BJ (cell line): Measurements from ENCODE around the gene GARIN1A. TPM values are rescaled to one million over a fixed set of nuclear protein-coding genes. Genes with fewer than 3 reads are reported as not detected.

Experiments
- CTCF ChIA-PET: fragments of 350-600 bp; formaldehyde crosslinking; extraction: SDS; loops from one replicate; lab custom pipeline; 2021; ENCODE audit warnings: antibody characterized with exemption, inconsistent platforms; lab: Yijun Ruan, JAX
- POLR2A ChIA-PET: fragments of 300-600 bp; sonication (Branson Sonifier 250); formaldehyde crosslinking; extraction: SDS; loops from one replicate; lab custom pipeline; 2021; ENCODE audit warnings: antibody characterized with exemption; lab: Charles Lee
- DNase-seq: peaks from one replicate; pipeline ENCODE4 v3.0.0-alpha.2; 2011; ENCODE audit warnings: low read depth
- H3K27me3 ChIP-seq: 2 replicates; pipeline ENCODE4 v1.6.0; 2011; ENCODE audit warnings: low read length; ENCODE audit not compliant: control insufficient read depth, insufficient read depth
- H3K36me3 ChIP-seq: 2 replicates; pipeline ENCODE4 v1.5.1; 2011; ENCODE audit warnings: low read length; ENCODE audit not compliant: control insufficient read depth, insufficient read depth
- H3K4me3 ChIP-seq: 2 replicates; pipeline ENCODE4 v1.5.1; 2011; ENCODE audit warnings: low read depth, mild to moderate bottlenecking, control low read depth, low read length
- CTCF ChIP-seq: IDR thresholded peaks from 2 replicates; pipeline ENCODE4 v1.5.1; 2011; ENCODE audit warnings: low read depth, mild to moderate bottlenecking, control low read depth, inconsistent platforms, low read length, moderate library complexity; ENCODE audit not compliant: insufficient read depth
- polyA plus RNA-seq: library from polyadenylated mRNA; depleted of rRNA; stranded (reverse); fragments of >200 nt; gene quantifications from 2 replicates; pipeline ENCODE4 v1.2.3, GENCODE V29; 2011; rRNA removed
- small RNA-seq: library from RNA; depleted of rRNA; stranded (forward); fragments of <200 nt; gene quantifications from one replicate; pipeline ENCODE3, GENCODE V24; 2012; ENCODE audit warnings: low replicate concordance, low read depth; ENCODE audit not compliant: insufficient read length

Gene GARIN1A
- polyA plus RNA-seq, 1 experiment: 0.94 TPM

DNA sequence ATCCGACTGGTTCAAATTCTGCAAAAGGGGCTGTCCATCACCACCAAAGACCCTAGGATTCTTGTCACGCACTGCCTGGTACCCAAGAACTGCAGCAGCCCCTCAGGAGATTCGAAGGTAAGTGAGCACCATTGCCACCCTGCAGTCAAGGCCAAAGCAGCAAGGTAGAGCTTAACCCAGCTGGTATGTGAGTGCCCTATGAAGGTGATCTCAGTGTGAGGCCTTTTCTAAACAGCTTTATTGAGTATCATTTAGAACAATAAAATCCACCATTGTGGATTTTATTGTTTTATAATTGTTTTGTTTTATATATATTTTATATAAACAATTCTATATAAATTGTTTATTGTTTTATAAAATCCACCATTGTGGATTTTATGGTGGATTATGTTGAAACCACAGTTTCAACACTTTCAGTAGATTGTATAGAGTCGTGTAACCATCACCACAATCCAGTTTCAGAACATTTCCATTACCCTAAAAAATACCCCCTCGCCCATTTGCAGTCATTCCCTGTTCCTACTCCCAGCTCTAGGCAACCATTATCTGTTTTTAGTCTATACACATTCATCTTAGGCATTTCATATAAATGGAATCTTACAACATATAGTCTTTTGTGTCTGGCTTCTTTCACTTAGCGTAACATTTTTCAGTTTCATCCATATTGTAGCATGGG lies 47.0 kb downstream of the GARIN1A start:
- ChIA-PET POLR2A (no interaction called here), CTCF (interaction anchor here (0.6 kb wide), 1 partner anchor 239 kb away, joined by 3 read pairs; no protein-coding TSS in a partner anchor)
- Histone ChIP-seq H3K27me3 (peaks cover 2% of the 10 kb centered on the region), H3K4me3 (no peak overlapping the region), H3K36me3 (no peaks in the 10 kb centered on the region)
- no peak for DNase-seq
- TF ChIP-seq CTCF: no peak

DNA sequence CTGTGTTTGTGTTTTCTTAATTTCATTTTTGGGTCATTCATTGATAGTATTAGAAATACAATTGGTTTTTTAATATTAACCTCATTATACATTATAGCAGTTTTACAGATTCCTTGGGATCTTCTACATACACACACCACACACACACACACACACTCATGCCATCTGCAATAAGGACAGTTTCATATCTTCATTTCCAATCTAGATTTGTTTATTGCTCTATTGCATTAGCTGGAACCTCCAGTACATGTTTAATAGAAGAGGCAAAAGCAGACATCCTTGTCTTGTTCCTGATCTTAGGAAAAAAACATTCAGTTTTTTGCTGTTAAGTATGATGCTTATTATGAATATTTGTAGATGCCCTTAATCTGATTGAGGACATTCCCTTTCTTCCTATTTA lies 49.3 kb downstream of the GARIN1A start:
- no peak overlapping the region for H3K4me3 ChIP-seq
- CTCF ChIA-PET: no interaction called here
- H3K27me3 ChIP-seq: peaks cover 4% of the 10 kb centered on the region; the same call in 1 of the 2 replicates
- no peak for TF ChIP-seq CTCF
- POLR2A ChIA-PET: no interaction called here
- H3K36me3 ChIP-seq: no peaks in the 10 kb centered on the region
- no peak for DNase-seq

Small RNAs within 50 kb of the gene (small RNA-seq; reads per million reads assigned to genes)
- gene RNA5SP242 (not detected), gene RNA5SP243 (0.84 reads per million), gene RNU6-177P (not detected)

Other genes starting within 250 kb of the GARIN1A start
- 16.0 and 21.5 TPM in 2 replicates for gene HILPDA, start 216.4 kb upstream of the GARIN1A start, polyA plus RNA-seq
- gene METTL2B, start 195.5 kb upstream of the GARIN1A start, polyA plus RNA-seq: 13.8 and 21.0 TPM in 2 replicates
- gene CALU, start 67.1 kb downstream of the GARIN1A start, polyA plus RNA-seq: 346 and 812 TPM in 2 replicates
- not detected in 2 replicates for gene OPN1SW, start 103.5 kb downstream of the GARIN1A start, polyA plus RNA-seq
- gene CCDC136, start 119.7 kb downstream of the GARIN1A start, polyA plus RNA-seq: 13.1 and 13.2 TPM in 2 replicates
- gene FLNC, start 158.1 kb downstream of the GARIN1A start, polyA plus RNA-seq: 24.6 and 58.6 TPM in 2 replicates
- 192 and 198 TPM in 2 replicates for gene ATP6V1F, start 190.6 kb downstream of the GARIN1A start, polyA plus RNA-seq
- 0.02 TPM in 1 of 2 replicates, not detected in the other for gene KCP, start 238.4 kb downstream of the GARIN1A start, polyA plus RNA-seq